Bronchial epithelial cell (primary cell): ENCODE results near the gene WDR81. TPM values are rescaled to one million over a fixed set of nuclear protein-coding genes. Genes with fewer than 3 reads are reported as not detected.
"Not testable (repeated sequence)": the region's sequence is repeated elsewhere in the genome, so short reads cannot be mapped to it uniquely, and the experiment has no call there.

Source experiments
- DNase-seq: peaks from one replicate; pipeline ENCODE4 v3.0.0-alpha.2; 2010; ENCODE audit warnings: low read depth
- FAIRE-seq: peaks from 2 replicates; lab custom pipeline; 2011; peaks lifted over from hg19 to GRCh38; lab: Jason Lieb, UNC
- H3K27me3 ChIP-seq: 2 replicates; pipeline ENCODE4 v1.5.1; 2011; ENCODE audit warnings: low read length; ENCODE audit not compliant: control insufficient read depth, insufficient read depth
- H3K36me3 ChIP-seq: 2 replicates; pipeline ENCODE4 v1.5.1; 2011; ENCODE audit warnings: low read length; ENCODE audit not compliant: control insufficient read depth, insufficient read depth
- H3K4me3 ChIP-seq: 2 replicates; pipeline ENCODE4 v1.5.1; 2011; ENCODE audit warnings: mild to moderate bottlenecking, low read depth, low read length, control low read depth
- total RNA-seq: library from RNA; depleted of rRNA; stranded (reverse); fragments of >200 nt; gene quantifications from 2 replicates; pipeline ENCODE4 v1.2.1, GENCODE V29; 2014
- TF ChIP-seq, protein P1 (sequence below): IDR thresholded peaks from 2 replicates; pipeline ENCODE4 v1.5.1; 2011; ENCODE audit warnings: mild to moderate bottlenecking, moderate library complexity, low read length, control low read depth, inconsistent platforms; ENCODE audit not compliant: insufficient read depth, severe bottlenecking

Gene WDR81
- total RNA-seq, 1 donor from 2014 or later, result 21.6 TPM

DNA sequence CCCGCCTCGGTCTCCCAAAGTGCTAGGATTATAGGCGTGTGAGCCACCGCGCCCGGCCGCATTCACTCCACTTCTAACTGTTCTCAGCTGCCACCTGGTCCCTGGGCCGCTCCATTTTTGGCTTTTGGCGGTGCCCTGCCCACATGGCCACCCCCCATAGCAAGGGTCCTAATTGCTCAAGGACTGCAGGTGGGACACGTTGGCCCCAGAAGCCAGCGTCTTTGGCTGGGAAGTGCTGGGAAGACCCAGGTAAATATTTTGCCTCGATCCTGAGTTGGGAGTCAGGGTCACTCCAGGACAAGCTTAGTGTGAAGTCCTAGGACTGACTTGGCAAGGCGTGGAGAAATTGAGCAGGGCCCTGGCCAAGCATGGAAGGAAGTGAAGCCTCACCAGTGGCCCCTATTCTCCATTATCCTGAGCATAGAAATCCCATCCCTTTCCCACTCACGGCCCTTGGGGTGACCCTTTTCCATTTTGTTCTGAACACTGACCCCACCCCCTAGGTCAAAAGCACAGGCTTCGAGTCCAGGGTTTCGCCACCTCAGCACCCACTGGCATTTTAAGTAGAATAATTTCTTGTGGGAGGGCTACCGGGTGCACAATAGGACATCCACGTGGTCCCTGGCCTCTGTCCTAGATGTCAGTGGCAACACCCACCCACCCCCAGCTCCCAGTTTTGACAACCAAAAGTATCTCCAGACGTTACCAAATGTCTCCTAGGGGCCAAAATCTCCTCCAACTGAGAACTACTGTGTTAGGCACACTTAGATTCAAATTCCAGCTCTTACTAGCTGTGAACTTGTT is 5.9 kb upstream of the WDR81 start:
- TF ChIP-seq, protein P1, sequence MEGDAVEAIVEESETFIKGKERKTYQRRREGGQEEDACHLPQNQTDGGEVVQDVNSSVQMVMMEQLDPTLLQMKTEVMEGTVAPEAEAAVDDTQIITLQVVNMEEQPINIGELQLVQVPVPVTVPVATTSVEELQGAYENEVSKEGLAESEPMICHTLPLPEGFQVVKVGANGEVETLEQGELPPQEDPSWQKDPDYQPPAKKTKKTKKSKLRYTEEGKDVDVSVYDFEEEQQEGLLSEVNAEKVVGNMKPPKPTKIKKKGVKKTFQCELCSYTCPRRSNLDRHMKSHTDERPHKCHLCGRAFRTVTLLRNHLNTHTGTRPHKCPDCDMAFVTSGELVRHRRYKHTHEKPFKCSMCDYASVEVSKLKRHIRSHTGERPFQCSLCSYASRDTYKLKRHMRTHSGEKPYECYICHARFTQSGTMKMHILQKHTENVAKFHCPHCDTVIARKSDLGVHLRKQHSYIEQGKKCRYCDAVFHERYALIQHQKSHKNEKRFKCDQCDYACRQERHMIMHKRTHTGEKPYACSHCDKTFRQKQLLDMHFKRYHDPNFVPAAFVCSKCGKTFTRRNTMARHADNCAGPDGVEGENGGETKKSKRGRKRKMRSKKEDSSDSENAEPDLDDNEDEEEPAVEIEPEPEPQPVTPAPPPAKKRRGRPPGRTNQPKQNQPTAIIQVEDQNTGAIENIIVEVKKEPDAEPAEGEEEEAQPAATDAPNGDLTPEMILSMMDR, result no peak
- H3K36me3 ChIP-seq, result peaks cover 11% of the 10 kb centered on the region
- no peak for FAIRE-seq
- no peak overlapping the region for H3K4me3 ChIP-seq
- DNase-seq, result no peak
- no peaks in the 10 kb centered on the region for H3K27me3 ChIP-seq

DNA sequence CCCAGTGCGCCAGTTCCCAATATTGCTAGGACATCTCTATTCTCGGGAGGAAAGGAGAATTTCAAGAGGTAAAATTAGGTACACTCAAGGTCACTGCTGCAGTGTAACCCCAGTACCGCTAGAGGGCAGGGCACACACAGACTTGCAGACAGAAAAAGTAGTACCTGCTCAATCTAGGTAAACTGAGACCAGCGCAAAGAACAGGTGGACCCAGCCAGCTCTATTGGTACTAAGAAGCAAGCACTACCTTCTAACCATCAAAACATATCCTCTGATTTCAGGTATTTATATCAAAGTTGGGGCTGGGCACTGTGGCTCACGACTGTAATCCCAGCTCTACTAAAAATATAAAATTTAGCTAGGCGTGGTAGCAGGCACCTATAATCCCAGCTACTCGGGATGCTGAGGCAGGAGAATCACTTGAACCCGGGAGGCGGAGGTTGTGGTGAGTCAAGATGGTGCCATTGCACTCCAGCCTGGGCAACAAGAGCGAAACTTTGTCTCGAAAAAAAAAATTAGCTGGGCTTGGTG is 3.6 kb upstream of the WDR81 start:
- DNase-seq (peak; percentile 65), FAIRE-seq (no peak)
- Histone ChIP-seq H3K27me3 (no peaks in the 10 kb centered on the region), H3K4me3 (no peak overlapping the region), H3K36me3 (no peaks in the 10 kb centered on the region)
- TF ChIP-seq, protein P1, result peak; percentile 92

DNA sequence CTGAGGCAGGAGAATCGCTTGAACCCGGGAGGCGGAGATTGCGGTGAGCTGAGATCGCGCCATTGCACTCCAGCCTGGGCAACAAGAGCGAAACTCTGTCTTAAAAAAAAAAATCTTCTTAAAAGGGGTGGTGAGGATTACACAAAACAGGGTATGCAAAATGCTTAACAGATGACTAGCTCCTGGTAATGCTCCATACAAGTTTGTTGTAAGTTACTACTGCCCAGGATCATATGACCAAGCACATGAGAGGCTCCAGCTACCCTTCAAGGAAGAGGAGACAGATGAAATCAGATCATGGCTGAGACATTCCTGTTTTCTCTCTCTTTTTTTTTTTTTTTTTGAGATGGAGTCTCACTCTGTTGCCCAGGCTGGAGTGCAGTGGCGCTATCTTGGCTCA is 2.5 kb upstream of the WDR81 start:
- not testable (repeated sequence) for FAIRE-seq, H3K27me3 ChIP-seq, H3K36me3 ChIP-seq, H3K4me3 ChIP-seq
- DNase-seq, result peak; percentile 33

DNA sequence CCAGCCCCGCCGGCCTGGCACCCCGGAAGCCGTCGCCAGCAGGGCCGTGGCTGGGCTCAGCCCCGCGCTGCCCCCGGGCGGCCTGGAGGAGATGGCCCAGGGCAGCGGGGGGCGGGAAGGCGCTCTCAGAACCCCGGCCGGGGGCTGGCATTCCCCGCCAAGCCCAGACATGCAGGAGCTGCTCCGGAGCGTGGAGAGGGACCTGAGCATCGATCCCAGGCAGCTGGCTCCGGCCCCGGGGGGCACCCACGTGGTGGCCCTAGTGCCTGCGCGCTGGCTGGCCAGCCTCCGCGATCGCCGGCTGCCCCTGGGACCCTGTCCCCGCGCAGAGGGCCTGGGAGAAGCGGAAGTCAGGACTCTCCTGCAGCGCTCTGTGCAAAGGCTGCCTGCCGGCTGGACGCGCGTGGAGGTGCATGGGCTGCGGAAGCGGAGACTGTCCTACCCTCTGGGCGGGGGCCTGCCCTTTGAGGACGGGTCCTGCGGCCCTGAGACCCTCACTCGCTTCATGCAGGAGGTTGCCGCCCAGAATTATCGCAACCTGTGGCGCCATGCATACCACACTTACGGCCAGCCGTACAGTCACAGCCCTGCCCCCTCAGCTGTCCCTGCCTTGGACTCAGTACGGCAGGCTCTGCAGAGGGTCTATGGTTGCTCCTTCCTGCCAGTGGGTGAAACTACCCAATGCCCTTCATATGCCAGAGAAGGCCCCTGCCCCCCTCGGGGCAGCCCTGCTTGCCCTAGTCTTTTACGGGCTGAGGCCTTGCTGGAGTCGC is 551 bp downstream of the WDR81 start:
- no peaks in the 10 kb centered on the region for H3K27me3 ChIP-seq
- peaks cover 11% of the 10 kb centered on the region for H3K36me3 ChIP-seq
- TF ChIP-seq, protein P1, result no peak
- DNase-seq (no peak), FAIRE-seq (peak; percentile 43)
- peak overlapping the region; percentile 46 for H3K4me3 ChIP-seq

DNA sequence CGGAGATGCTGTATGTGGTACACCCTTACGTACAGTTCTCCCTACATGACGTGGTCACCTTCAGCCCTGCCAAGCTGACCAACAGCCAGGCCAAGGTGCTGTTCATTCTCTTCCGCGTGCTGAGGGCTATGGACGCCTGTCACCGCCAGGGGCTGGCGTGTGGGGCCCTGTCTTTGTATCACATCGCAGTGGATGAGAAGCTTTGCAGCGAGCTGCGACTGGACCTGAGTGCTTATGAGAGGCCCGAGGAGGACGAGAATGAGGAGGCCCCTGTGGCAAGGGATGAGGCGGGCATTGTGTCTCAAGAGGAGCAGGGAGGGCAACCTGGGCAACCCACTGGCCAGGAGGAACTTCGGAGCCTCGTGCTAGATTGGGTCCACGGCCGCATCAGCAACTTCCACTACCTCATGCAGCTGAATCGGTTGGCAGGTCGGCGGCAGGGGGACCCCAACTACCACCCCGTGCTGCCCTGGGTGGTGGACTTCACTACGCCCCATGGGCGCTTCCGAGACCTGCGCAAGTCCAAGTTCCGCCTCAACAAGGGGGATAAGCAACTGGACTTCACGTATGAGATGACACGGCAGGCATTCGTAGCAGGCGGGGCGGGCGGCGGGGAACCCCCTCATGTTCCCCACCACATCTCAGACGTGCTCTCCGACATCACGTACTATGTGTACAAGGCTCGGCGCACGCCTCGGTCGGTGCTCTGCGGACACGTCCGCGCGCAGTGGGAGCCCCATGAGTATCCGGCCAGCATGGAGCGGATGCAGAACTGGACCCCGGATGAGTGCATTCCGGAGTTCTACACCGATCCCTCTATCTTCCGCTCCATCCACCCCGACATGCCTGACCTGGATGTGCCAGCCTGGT is 1.4 kb downstream of the WDR81 start:
- FAIRE-seq, result no peak
- H3K4me3 ChIP-seq, result peak overlapping the region; percentile 46

More for the DNA sequence above, 1.4 kb downstream of the WDR81 start:
- Histone ChIP-seq H3K36me3 (peaks cover 11% of the 10 kb centered on the region), H3K27me3 (no peaks in the 10 kb centered on the region)
- TF ChIP-seq, protein P1, result no peak
- DNase-seq, result no peak
